ENCODE measurements around the gene GNS. TPM values are rescaled to one million over a fixed set of nuclear protein-coding genes. Genes with fewer than 3 reads are reported as not detected.

The GNS gene
- polyA plus RNA-seq, 2 of the 4 experiments (the other 2 are of a cell fraction): 54.3 to 109 TPM

DNA sequence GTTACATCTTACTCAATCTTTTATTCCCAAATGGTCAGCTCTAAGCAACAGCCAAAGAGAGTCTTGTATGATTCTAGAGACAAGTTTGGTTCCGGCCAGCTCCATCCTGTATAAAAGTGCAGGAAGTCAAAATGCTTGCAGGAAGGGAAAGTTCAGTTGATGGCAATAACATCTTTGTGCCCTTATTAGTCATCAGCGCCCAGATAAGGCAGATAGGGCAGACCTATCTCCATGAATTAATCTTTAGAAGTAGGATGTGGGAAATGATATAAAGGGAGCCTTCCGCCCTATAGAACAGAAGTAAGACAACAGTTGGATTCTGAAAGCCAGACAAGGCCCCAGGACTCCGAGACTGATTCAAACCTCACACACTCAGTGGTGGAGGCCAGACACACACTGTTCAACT is 6.4 kb downstream of the GNS start:
- Histone ChIP-seq H3K4me3 (no peak overlapping the region), H3K4me2 (no peak overlapping the region), H3K9me3 (no peaks in the 10 kb centered on the region), H3K27ac (no peak overlapping the region), H3K4me1 (peaks cover 2% of the 10 kb centered on the region; the same call in 1 of the 3 replicates)
- POLR2A ChIA-PET: no interaction called here
- FAIRE-seq (no peak), ATAC-seq (no peak), DNase-seq (ENCODE audit: low read depth in 1 of 2, low spot score in 1 of 2) (no peak)
- CTCF ChIA-PET: no interaction called here
- TF ChIP-seq HDAC2 (IDR thresholded peaks at IDR 0.05) (no peak), CHD2 (IDR thresholded peaks at IDR 0.05; ENCODE audit: low read length, partially characterized antibody) (no peak), REST (IDR thresholded peaks at IDR 0.05) (no peak), CEBPB (IDR thresholded peaks at IDR 0.05) (no peak), PBX3 (IDR thresholded peaks at IDR 0.05) (no peak), EHMT2 (IDR thresholded peaks at IDR 0.05; ENCODE audit: low read depth) (no peak), MAFK (IDR thresholded peaks at IDR 0.05; ENCODE audit: partially characterized antibody) (no peak), ZFP36 (IDR thresholded peaks at IDR 0.05; ENCODE audit: borderline replicate concordance, partially characterized antibody) (no peak), ZNF302 (CRISPR knock-in tag; IDR thresholded peaks at IDR 0.05) (no peak), NR3C1 (IDR thresholded peaks at IDR 0.05) (no peak), CHD4 (IDR thresholded peaks at IDR 0.05; ENCODE audit: borderline replicate concordance) (no peak), ESRRA (IDR thresholded peaks at IDR 0.05; ENCODE audit: borderline replicate concordance, low read length) (no peak), HEYL (CRISPR knock-in tag; IDR thresholded peaks at IDR 0.05) (no peak), CBX8 (IDR thresholded peaks at IDR 0.05) (no peak), CTCF (IDR thresholded peaks at IDR 0.05) (no peak), JUN (IDR thresholded peaks at IDR 0.05) (no peak), FOSB (CRISPR knock-in tag; IDR thresholded peaks at IDR 0.05) (no peak), TP53 (CRISPR knock-in tag; IDR thresholded peaks at IDR 0.05) (no peak), RFX5 (IDR thresholded peaks at IDR 0.05) (no peak)
- TF ChIP-seq, protein P1, sequence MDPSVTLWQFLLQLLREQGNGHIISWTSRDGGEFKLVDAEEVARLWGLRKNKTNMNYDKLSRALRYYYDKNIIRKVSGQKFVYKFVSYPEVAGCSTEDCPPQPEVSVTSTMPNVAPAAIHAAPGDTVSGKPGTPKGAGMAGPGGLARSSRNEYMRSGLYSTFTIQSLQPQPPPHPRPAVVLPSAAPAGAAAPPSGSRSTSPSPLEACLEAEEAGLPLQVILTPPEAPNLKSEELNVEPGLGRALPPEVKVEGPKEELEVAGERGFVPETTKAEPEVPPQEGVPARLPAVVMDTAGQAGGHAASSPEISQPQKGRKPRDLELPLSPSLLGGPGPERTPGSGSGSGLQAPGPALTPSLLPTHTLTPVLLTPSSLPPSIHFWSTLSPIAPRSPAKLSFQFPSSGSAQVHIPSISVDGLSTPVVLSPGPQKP (IDR thresholded peaks at IDR 0.05; ENCODE audit: low read depth, low read length): no peak
- 86% methylated on average over 4 of the region's 4 CpGs for WGBS (ENCODE audit: missing lambda C conversion rate)

- ATAC-seq: no peak
- H3K27ac ChIP-seq: no peak overlapping the region
- ChIA-PET CTCF (interaction anchor here (1.4 kb wide), 1 partner anchor 203 kb away, joined by 4 read pairs; no protein-coding TSS in a partner anchor), POLR2A (no interaction called here)
- DNase-seq (ENCODE audit: low read depth in 1 of 2, low spot score in 1 of 2): no peak
- FAIRE-seq: no peak
- H3K9me3 ChIP-seq: no peaks in the 10 kb centered on the region
- TF ChIP-seq HES2 (IDR thresholded peaks at IDR 0.05) (no peak), ZC3H11A (IDR thresholded peaks at IDR 0.05) (no peak)
- H3K4me3 ChIP-seq: no peak overlapping the region
- H3K4me1 ChIP-seq: peaks cover under 1% of the 10 kb centered on the region; the same call in 1 of the 3 replicates
- no peak overlapping the region for H3K4me2 ChIP-seq
These were observed 7.2 kb downstream of the GNS start for GRCh38 chr12:64752032-64752431.

Data from A549 (cell line).